ENCODE data around the gene DALRD3.
"Not testable (repeated sequence)": the region's sequence is repeated elsewhere in the genome, so short reads cannot be mapped to it uniquely, and the experiment has no call there.

The DALRD3 gene

DNA sequence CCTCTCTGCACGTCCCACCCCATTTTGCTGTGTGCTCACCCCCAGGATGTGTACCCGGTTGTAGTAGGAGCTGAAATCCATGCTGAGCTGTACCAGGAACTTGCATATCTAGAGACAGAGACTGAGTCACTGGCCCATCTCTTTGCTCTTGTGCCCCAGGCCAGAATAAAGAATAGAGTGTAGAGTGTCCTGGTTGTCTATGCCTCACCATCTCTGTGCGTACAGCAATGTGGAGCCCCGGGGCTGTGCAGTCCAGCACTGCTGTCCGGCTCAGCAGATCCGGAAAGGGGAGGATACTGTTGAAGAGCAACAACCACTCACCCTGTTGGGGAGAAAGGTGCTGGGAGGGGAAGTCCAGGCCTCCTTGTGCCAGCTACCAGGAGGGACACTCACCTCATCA lies 2.6 kb downstream of the DALRD3 start:
- TF ChIP-seq, protein P1, sequence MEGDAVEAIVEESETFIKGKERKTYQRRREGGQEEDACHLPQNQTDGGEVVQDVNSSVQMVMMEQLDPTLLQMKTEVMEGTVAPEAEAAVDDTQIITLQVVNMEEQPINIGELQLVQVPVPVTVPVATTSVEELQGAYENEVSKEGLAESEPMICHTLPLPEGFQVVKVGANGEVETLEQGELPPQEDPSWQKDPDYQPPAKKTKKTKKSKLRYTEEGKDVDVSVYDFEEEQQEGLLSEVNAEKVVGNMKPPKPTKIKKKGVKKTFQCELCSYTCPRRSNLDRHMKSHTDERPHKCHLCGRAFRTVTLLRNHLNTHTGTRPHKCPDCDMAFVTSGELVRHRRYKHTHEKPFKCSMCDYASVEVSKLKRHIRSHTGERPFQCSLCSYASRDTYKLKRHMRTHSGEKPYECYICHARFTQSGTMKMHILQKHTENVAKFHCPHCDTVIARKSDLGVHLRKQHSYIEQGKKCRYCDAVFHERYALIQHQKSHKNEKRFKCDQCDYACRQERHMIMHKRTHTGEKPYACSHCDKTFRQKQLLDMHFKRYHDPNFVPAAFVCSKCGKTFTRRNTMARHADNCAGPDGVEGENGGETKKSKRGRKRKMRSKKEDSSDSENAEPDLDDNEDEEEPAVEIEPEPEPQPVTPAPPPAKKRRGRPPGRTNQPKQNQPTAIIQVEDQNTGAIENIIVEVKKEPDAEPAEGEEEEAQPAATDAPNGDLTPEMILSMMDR (IDR thresholded peaks at IDR 0.05; ENCODE audit: extremely low read depth, missing control alignments) = no peak
- DNase-seq (ENCODE audit: low spot score) = no peak

DNA sequence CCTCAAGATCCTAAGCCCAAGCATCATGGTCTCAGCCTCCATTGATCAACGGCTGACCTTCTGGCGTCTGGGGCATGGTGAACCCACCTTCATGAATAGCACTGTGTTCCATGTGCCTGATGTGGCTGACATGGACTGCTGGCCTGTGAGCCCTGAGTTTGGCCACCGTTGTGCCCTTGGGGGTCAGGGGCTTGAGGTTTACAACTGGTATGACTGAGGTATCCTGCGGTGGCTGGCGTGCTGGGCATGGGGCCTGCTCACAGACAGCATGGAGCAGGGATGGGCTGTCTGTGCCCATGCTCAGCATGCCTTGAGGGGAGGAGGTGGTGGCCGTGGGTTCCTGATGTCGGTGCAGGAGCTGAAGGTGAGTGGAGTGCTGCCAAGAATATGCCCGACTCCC lies 3.3 kb downstream of the DALRD3 start:
- no peak for DNase-seq (ENCODE audit: low spot score)
- TF ChIP-seq, protein P1 (IDR thresholded peaks at IDR 0.05; ENCODE audit: extremely low read depth, missing control alignments) = no peak

DNA sequence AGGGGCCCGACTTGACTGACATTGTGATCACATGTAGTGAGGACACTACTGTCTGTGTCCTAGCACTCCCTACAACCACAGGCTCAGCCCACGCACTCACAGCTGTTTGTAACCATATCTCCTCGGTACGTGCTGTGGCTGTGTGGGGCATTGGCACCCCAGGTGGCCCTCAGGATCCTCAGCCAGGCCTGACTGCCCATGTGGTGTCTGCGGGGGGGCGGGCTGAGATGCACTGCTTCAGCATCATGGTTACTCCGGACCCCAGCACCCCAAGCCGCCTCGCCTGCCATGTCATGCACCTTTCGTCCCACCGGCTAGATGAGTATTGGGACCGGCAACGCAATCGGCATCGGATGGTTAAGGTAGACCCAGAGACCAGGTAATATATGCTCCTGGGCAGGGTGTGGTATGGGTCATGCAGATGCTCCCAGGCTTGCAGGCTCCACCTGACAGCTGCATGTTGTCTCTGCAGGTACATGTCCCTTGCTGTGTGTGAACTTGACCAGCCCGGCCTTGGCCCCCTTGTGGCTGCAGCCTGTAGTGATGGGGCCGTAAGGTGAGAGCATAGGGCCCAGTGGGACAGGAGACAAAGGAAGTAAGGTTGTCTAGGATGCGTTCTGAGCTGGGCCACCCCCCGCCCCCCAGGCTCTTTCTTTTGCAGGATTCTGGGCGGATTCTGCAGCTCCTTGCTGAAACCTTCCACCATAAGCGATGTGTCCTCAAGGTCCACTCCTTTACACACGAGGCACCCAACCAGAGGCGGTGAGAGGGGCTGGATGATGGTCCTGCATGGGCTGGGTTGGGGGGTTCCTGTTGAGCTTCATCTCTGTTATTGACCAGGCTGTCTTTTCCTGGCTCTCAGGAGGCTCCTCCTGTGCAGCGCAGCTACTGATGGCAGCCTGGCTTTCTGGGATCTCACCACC lies 4.4 kb downstream of the DALRD3 start:
- no peak for DNase-seq (ENCODE audit: low spot score)
- TF ChIP-seq, protein P1 (IDR thresholded peaks at IDR 0.05; ENCODE audit: extremely low read depth, missing control alignments) = peak; percentile 65

DNA sequence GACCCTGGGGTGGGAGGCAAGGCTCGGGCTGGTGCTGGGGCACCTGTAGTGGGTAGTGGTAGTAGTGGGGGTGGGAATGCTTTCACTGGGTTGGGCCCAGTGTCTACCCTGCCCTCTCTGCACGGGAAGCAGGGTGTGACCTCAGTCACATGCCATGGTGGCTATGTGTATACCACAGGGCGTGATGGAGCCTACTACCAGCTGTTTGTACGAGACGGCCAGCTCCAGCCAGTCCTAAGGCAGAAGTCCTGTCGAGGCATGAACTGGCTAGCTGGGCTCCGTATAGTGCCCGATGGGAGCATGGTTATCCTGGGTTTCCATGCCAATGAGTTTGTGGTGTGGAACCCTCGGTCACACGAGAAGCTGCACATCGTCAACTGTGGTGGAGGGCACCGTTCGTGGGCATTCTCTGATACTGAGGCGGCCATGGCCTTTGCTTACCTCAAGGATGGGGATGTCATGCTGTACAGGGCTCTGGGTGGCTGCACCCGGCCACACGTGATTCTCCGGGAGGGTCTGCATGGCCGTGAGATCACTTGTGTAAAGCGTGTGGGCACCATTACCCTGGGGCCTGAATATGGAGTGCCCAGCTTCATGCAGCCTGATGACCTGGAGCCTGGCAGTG lies 5.2 kb downstream of the DALRD3 start:
- TF ChIP-seq, protein P1 (IDR thresholded peaks at IDR 0.05; ENCODE audit: extremely low read depth, missing control alignments) = no peak
- DNase-seq (ENCODE audit: low spot score) = no peak

DNA sequence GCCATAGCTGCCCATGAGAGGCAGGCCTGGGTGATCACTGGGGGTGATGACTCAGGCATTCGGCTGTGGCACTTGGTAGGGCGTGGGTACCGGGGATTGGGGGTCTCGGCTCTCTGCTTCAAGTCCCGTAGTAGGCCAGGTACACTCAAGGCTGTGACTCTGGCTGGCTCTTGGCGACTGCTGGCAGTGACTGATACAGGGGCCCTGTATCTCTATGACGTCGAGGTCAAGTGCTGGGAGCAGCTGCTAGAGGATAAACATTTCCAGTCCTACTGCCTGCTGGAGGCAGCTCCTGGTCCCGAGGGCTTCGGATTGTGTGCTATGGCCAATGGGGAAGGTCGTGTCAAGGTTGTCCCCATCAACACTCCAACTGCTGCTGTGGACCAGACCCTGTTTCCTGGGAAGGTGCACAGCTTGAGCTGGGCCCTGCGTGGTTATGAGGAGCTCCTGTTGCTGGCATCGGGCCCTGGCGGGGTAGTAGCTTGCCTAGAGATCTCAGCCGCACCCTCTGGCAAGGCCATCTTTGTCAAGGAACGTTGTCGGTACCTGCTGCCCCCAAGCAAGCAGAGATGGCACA lies 5.9 kb downstream of the DALRD3 start:
- no peak for DNase-seq (ENCODE audit: low spot score)
- TF ChIP-seq, protein P1 (IDR thresholded peaks at IDR 0.05; ENCODE audit: extremely low read depth, missing control alignments) = no peak

- TF ChIP-seq, protein P1 (IDR thresholded peaks at IDR 0.05; ENCODE audit: extremely low read depth, missing control alignments) = no peak
- no peak for DNase-seq (ENCODE audit: low spot score)
Observed at GRCh38 chr3:49009396-49009795, 9.0 kb downstream of the DALRD3 start.

DNA sequence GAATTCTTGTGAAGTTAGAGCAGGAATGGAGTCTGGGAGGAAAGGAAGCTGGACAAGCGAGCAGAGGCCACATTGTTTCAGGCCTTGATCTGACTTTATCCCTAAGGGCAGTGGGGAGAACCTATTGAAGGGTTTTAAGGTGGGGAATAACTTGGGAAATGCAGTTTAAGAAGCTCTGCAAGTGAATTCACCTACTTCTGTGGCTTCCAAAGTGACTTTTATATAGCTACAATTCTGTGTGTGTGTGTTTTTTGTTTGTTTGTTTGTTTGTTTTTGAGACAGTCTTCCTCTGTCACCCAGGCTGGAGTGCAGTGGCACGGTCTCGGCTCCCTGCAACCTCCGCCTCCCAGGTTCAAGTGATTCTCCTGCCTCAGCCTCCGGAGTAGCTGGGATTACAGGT lies 9.8 kb downstream of the DALRD3 start:
- not testable (repeated sequence) for DNase-seq (ENCODE audit: low spot score)

Measured in GM20000 (cell line).